HepG2 (cell line): ENCODE measurements around the gene GART. TPM values are rescaled to one million over a fixed set of nuclear protein-coding genes. Genes with fewer than 3 reads are reported as not detected.

Experiments
- HMGXB4 ChIP-seq, 2 experiments: sonication (generic) in 1 of 2; formaldehyde crosslinking in 1 of 2; IDR thresholded peaks; 2 replicates each; pipeline versions ENCODE4 v1.4.0 to v1.6.1; 2018 to 2020; ENCODE audit warnings: missing genetic modification reagents in 2 of 2, borderline replicate concordance in 1 of 2, low read depth in 1 of 2, mild to moderate bottlenecking in 1 of 2, missing biosample characterization in 1 of 2
- HNF1B ChIP-seq: sonication (generic); formaldehyde crosslinking; IDR thresholded peaks from 2 replicates; pipeline ENCODE4 v1.5.1; 2020; ENCODE audit warnings: mild to moderate bottlenecking, moderate library complexity, missing genetic modification reagents
- HNRNPLL ChIP-seq: fragments of 200-400 bp; formaldehyde crosslinking; IDR thresholded peaks from 2 replicates; pipeline ENCODE4 v1.6.1; 2017; ENCODE audit warnings: mild to moderate bottlenecking, low read depth, low read length; ENCODE audit not compliant: poor library complexity, severe bottlenecking
- KLF6 ChIP-seq: IDR thresholded peaks from 2 replicates; pipeline ENCODE4 v1.8.0; 2016; ENCODE audit warnings: missing biosample characterization, missing genetic modification reagents
- MYC ChIP-seq: sonication (generic); formaldehyde crosslinking; IDR thresholded peaks from 2 replicates; pipeline ENCODE4 v1.9.0; 2021; ENCODE audit warnings: missing genetic modification reagents, borderline replicate concordance
- PAWR ChIP-seq: sonication (generic); formaldehyde crosslinking; IDR thresholded peaks from 2 replicates; pipeline ENCODE4 v1.4.0; 2020; ENCODE audit warnings: missing genetic modification reagents, mild to moderate bottlenecking, borderline replicate concordance
- RAD51 ChIP-seq: fragments of 450-650 bp; IDR thresholded peaks from 2 replicates; pipeline ENCODE4 v1.6.1; 2016; ENCODE audit warnings: borderline replicate concordance
- SALL2 ChIP-seq: sonication (generic); formaldehyde crosslinking; IDR thresholded peaks from 2 replicates; pipeline ENCODE4 v1.8.1; 2023; ENCODE audit warnings: mild to moderate bottlenecking, missing genetic modification reagents, inconsistent platforms
- SRSF9 ChIP-seq: fragments of 200-400 bp; formaldehyde crosslinking; IDR thresholded peaks from 2 replicates; pipeline ENCODE4 v1.6.1; 2018; ENCODE audit warnings: borderline replicate concordance, mild to moderate bottlenecking, low read depth, low read length; ENCODE audit not compliant: insufficient read depth, poor library complexity, severe bottlenecking
- ZBTB2 ChIP-seq: sonication (generic); formaldehyde crosslinking; IDR thresholded peaks from 2 replicates; pipeline ENCODE4 v1.8.0; 2022; ENCODE audit warnings: low read depth, missing genetic modification reagents
- ZKSCAN8 ChIP-seq: IDR thresholded peaks from 2 replicates; pipeline ENCODE4 v1.6.1; 2016; ENCODE audit warnings: borderline replicate concordance, missing genetic modification reagents, missing compliant biosample characterization
- ZNF12 ChIP-seq: sonication (generic); formaldehyde crosslinking; IDR thresholded peaks from 2 replicates; pipeline ENCODE4 v1.5.0; 2020; ENCODE audit warnings: missing genetic modification reagents
- ZNF691 ChIP-seq: sonication (generic); formaldehyde crosslinking; IDR thresholded peaks from 2 replicates; pipeline ENCODE4 v1.4.0; 2020; ENCODE audit warnings: missing genetic modification reagents, low read depth, mild to moderate bottlenecking, borderline replicate concordance
- ZNF766 ChIP-seq: sonication (generic); formaldehyde crosslinking; IDR thresholded peaks from 2 replicates; pipeline ENCODE4 v1.5.0; 2020; ENCODE audit warnings: missing genetic modification reagents, borderline replicate concordance
- ZNF891 ChIP-seq: sonication (generic); formaldehyde crosslinking; IDR thresholded peaks from 2 replicates; pipeline ENCODE4 v1.5.0; 2020; ENCODE audit warnings: mild to moderate bottlenecking, missing genetic modification reagents
- polyA plus RNA-seq, 8 experiments: library from polyadenylated mRNA; depleted of rRNA in 3 of 8; stranded (reverse) in 7 of 8; unstranded in 1 of 8; fragments of >200 nt; fragmentation: Illumina TruSeq in 4 of 8; extraction: Trizol in 4 of 8; gene quantifications; 2 replicates each; pipeline versions ENCODE4 v1.2.1 to v1.2.3, GENCODE V29; 2011 to 2016; ENCODE audit warnings: low read depth in 4 of 8, missing spikeins in 1 of 8, mixed read lengths in 1 of 8; ENCODE audit not compliant: insufficient read depth in 1 of 8
- total RNA-seq, 5 experiments: library from RNA; depleted of rRNA; stranded (reverse); fragments of >200 nt; fragmentation: Illumina TruSeq; extraction: Trizol; gene quantifications; 2 replicates each; pipeline ENCODE4 v1.2.3, GENCODE V29; 2016; ENCODE audit warnings: low read depth in 1 of 5
- TF ChIP-seq, protein P1 (sequence below): sonication (generic); formaldehyde crosslinking; IDR thresholded peaks from 2 replicates; pipeline ENCODE4 v1.5.0; 2020; ENCODE audit warnings: missing genetic modification reagents
- TF ChIP-seq, protein P2 (sequence below), 2 experiments: fragments of 450-650 bp in 1 of 2; sonication (generic) in 1 of 2; formaldehyde crosslinking; IDR thresholded peaks; 2 replicates each; pipeline versions ENCODE4 v1.5.0 to v1.8.0; 2020 to 2022; ENCODE audit warnings: mild to moderate bottlenecking in 1 of 2, missing genetic modification reagents in 1 of 2

Gene GART
- total and polyA plus RNA-seq, 2 of the 13 experiments (the other 11 are each of a cell fraction or from before 2014, with no cell fraction given) = 17.9 to 109 TPM

GRCh38 chr21:33541756-33542639 lies at the start of gene GART (continued):
- no peak; a peak in 1 of 4 replicates for TF ChIP-seq HMGXB4 (CRISPR knock-in tag; IDR thresholded peaks at IDR 0.05; ENCODE audit: borderline replicate concordance in 1 of 2, low read depth in 1 of 2)
- TF ChIP-seq ZNF691 (CRISPR knock-in tag) = peak; percentile 37; the same call in 1 of the 2 replicates
- TF ChIP-seq ZNF12 = no peak
- TF ChIP-seq KLF6 = peak; percentile 60; the same call in 1 of the 2 replicates
- no peak for TF ChIP-seq ZKSCAN8 (CRISPR knock-in tag)
- TF ChIP-seq ZNF891 = peak; percentile 53; the same call in 1 of the 2 replicates
- TF ChIP-seq, protein P1, sequence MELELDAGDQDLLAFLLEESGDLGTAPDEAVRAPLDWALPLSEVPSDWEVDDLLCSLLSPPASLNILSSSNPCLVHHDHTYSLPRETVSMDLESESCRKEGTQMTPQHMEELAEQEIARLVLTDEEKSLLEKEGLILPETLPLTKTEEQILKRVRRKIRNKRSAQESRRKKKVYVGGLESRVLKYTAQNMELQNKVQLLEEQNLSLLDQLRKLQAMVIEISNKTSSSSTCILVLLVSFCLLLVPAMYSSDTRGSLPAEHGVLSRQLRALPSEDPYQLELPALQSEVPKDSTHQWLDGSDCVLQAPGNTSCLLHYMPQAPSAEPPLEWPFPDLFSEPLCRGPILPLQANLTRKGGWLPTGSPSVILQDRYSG (CRISPR knock-in tag) = peak; percentile 52; the same call in 1 of the 2 replicates
- TF ChIP-seq HNF1B (CRISPR knock-in tag) = peak; percentile 48; the same call in 1 of the 2 replicates
- peak; percentile 83 for TF ChIP-seq HNRNPLL
- TF ChIP-seq ZBTB2 (CRISPR knock-in tag) = peak; percentile 99
- TF ChIP-seq PAWR = no peak
- TF ChIP-seq SALL2 (CRISPR knock-in tag) = peak; percentile 29; the same call in 1 of the 2 replicates
- TF ChIP-seq, protein P2, sequence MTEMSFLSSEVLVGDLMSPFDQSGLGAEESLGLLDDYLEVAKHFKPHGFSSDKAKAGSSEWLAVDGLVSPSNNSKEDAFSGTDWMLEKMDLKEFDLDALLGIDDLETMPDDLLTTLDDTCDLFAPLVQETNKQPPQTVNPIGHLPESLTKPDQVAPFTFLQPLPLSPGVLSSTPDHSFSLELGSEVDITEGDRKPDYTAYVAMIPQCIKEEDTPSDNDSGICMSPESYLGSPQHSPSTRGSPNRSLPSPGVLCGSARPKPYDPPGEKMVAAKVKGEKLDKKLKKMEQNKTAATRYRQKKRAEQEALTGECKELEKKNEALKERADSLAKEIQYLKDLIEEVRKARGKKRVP (CRISPR knock-in tag; IDR thresholded peaks at IDR 0.05) = peak in 1 of 2 experiments; percentile 45; a peak in 1 of 4 replicates
- TF ChIP-seq SRSF9 = no peak
- TF ChIP-seq ZNF766 (CRISPR knock-in tag) = 0 out of 2 replicates have a peak, but pooled peaks have one; percentile 47
- peak; percentile 96 for TF ChIP-seq MYC (CRISPR knock-in tag)
- no peak for TF ChIP-seq RAD51
